Measurements from ENCODE around the gene APOBEC3H. TPM values are rescaled to one million over a fixed set of nuclear protein-coding genes. Genes with fewer than 3 reads are reported as not detected.
"Not testable (repeated sequence)": the region's sequence is repeated elsewhere in the genome, so short reads cannot be mapped to it uniquely, and the experiment has no call there.

APOBEC3H gene
- total RNA-seq, 1 experiment from 2014 or later: 0.87 TPM

GRCh38 chr22:39068033-39068785 lies 28.8 kb upstream of the APOBEC3H start:
- CTCF ChIA-PET: interaction anchor here (0.5 kb wide), 1 partner anchor 55 kb away, joined by 4 read pairs; no protein-coding TSS in a partner anchor
- DNase-seq: peak; percentile 65
- H3F3A ChIP-seq (ENCODE audit: low read length, unreplicated experiment): no peaks in the 10 kb centered on the region
- peak overlapping the region; percentile 83 for H3K9ac ChIP-seq (ENCODE audit: low read length)
- H3K4me2 ChIP-seq (ENCODE audit: low read length): peak overlapping the region; percentile 56
- POLR2A ChIA-PET (ENCODE audit: unreplicated experiment): no interaction called here
- TF ChIP-seq EZH2 (IDR thresholded peaks at IDR 0.05; ENCODE audit: low read length, unreplicated experiment) (no peak), CTCF (conservative IDR thresholded peaks at IDR 0.05; ENCODE audit: low read depth, low read length) (no peak; the same call in 1 of the 2 replicates), EZH2phosphoT487 (IDR thresholded peaks at IDR 0.05; ENCODE audit: borderline replicate concordance, low read length) (no peak)
- ATAC-seq: peak; percentile 26
- TSS peak; percentile 57 for BruUV-seq (replicated peaks)
- intact Hi-C loops (cut with micrococcal nuclease): no loop called here
- H3K79me2 ChIP-seq (ENCODE audit: low read length): no peaks in the 10 kb centered on the region
- H3K4me1 ChIP-seq (ENCODE audit: insufficient read depth, low read length): peaks cover 38% of the 10 kb centered on the region
- H3K4me3 ChIP-seq (ENCODE audit: low read length): no peak overlapping the region
- H2AFZ ChIP-seq (ENCODE audit: low read length): no peak overlapping the region
- no peaks in the 10 kb centered on the region for H3K36me3 ChIP-seq (ENCODE audit: low read depth, low read length)
- no peaks in the 10 kb centered on the region for H3K27me3 ChIP-seq (ENCODE audit: low read length)
- no peaks in the 10 kb centered on the region for H3K9me3 ChIP-seq (ENCODE audit: low read length)
- H4K20me1 ChIP-seq (ENCODE audit: low read length): no peaks in the 10 kb centered on the region
- H3K9me2 ChIP-seq (replicated peaks; ENCODE audit: low read length): no peaks in the 10 kb centered on the region
- peak overlapping the region; percentile 99 for H3K27ac ChIP-seq (ENCODE audit: low read length)

GRCh38 chr22:39070186-39070585 lies 26.9 kb upstream of the APOBEC3H start:
- ChIA-PET POLR2A (ENCODE audit: unreplicated experiment) (no interaction called here), CTCF (no interaction called here)
- H3F3A ChIP-seq (ENCODE audit: low read length, unreplicated experiment): no peaks in the 10 kb centered on the region
- H3K36me3 ChIP-seq (ENCODE audit: low read depth, low read length): no peaks in the 10 kb centered on the region
- H3K4me1 ChIP-seq (ENCODE audit: insufficient read depth, low read length): peaks cover 37% of the 10 kb centered on the region
- H2AFZ ChIP-seq (ENCODE audit: low read length): no peak overlapping the region
- H4K20me1 ChIP-seq (ENCODE audit: low read length): no peaks in the 10 kb centered on the region
- TF ChIP-seq CTCF (conservative IDR thresholded peaks at IDR 0.05; ENCODE audit: low read depth, low read length): no peak
- no peak for TF ChIP-seq EZH2phosphoT487 (IDR thresholded peaks at IDR 0.05; ENCODE audit: borderline replicate concordance, low read length)
- no peak for TF ChIP-seq EZH2 (IDR thresholded peaks at IDR 0.05; ENCODE audit: low read length, unreplicated experiment)
- no peak overlapping the region for H3K9ac ChIP-seq (ENCODE audit: low read length)
- no peak overlapping the region for H3K4me3 ChIP-seq (ENCODE audit: low read length)
- H3K9me2 ChIP-seq (replicated peaks; ENCODE audit: low read length): no peaks in the 10 kb centered on the region
- no peak overlapping the region for H3K27ac ChIP-seq (ENCODE audit: low read length)
- H3K79me2 ChIP-seq (ENCODE audit: low read length): no peaks in the 10 kb centered on the region
- H3K9me3 ChIP-seq (ENCODE audit: low read length): no peaks in the 10 kb centered on the region
- H3K4me2 ChIP-seq (ENCODE audit: low read length): no peak overlapping the region
- H3K27me3 ChIP-seq (ENCODE audit: low read length): no peaks in the 10 kb centered on the region
- intact Hi-C loops (cut with micrococcal nuclease): no loop called here
- DNase-seq (no peak), ATAC-seq (no peak)
- no TSS peak for BruUV-seq (replicated peaks)

GRCh38 chr22:39072581-39072981 lies 24.5 kb upstream of the APOBEC3H start:
- H3K4me3 ChIP-seq (ENCODE audit: low read length); POLR2A ChIA-PET (ENCODE audit: unreplicated experiment); BruUV-seq (replicated peaks); H3F3A ChIP-seq (ENCODE audit: low read length, unreplicated experiment); intact Hi-C loops (cut with micrococcal nuclease); H3K9me3 ChIP-seq (ENCODE audit: low read length); ATAC-seq; DNase-seq; H3K9ac ChIP-seq (ENCODE audit: low read length); H2AFZ ChIP-seq (ENCODE audit: low read length); H3K27ac ChIP-seq (ENCODE audit: low read length); H3K27me3 ChIP-seq (ENCODE audit: low read length); H3K4me2 ChIP-seq (ENCODE audit: low read length); CTCF ChIA-PET; H3K36me3 ChIP-seq (ENCODE audit: low read depth, low read length); H4K20me1 ChIP-seq (ENCODE audit: low read length); H3K79me2 ChIP-seq (ENCODE audit: low read length); H3K9me2 ChIP-seq (replicated peaks; ENCODE audit: low read length): not testable (repeated sequence)
- H3K4me1 ChIP-seq (ENCODE audit: insufficient read depth, low read length): peaks cover 13% of the 10 kb centered on the region

Measured in PC-3 (cell line).